Cardiac muscle cell (in vitro differentiated cells and primary cell): Measurements from ENCODE around the gene ADAM17. TPM values are rescaled to one million over a fixed set of nuclear protein-coding genes. Genes with fewer than 3 reads are reported as not detected.
A peak's percentile ranks its signal among the peaks of the same experiment; 100 is the strongest.

Experiments used
- DNase-seq, 2 donors: peaks; one replicate each; pipeline versions ENCODE4 v3.0.0 to v3.0.0-alpha.2; 2010 to 2017; ENCODE audit warnings: low read depth in 1 of 2, low spot score in 1 of 2
- H3K27ac ChIP-seq: fragments of 200-600 bp; sonication (generic); 2 replicates; pipeline ENCODE4 v1.5.1; 2016
- H3K27me3 ChIP-seq: fragments of 200-600 bp; sonication (generic); 2 replicates; pipeline ENCODE4 v1.6.0; 2016; ENCODE audit warnings: control low read depth
- H3K36me3 ChIP-seq: fragments of 200-600 bp; sonication (generic); 2 replicates; pipeline ENCODE4 v1.5.1; 2016; ENCODE audit warnings: control low read depth
- H3K4me1 ChIP-seq: fragments of 200-600 bp; sonication (generic); 2 replicates; pipeline ENCODE4 v1.8.1; 2017; ENCODE audit warnings: low read depth, mild to moderate bottlenecking, mixed run types
- H3K4me3 ChIP-seq: fragments of 200-600 bp; sonication (generic); 2 replicates; pipeline ENCODE4 v1.5.1; 2016; ENCODE audit warnings: mild to moderate bottlenecking
- H3K9me3 ChIP-seq: fragments of 200-600 bp; sonication (generic); 2 replicates; pipeline ENCODE4 v1.5.1; 2017; ENCODE audit warnings: low read depth, mild to moderate bottlenecking, control low read depth
- polyA plus RNA-seq: library from polyadenylated mRNA; unstranded; fragments of >200 nt; fragmentation: Nextera tagmentation; extraction: Ambion mirVana; gene quantifications from 2 replicates; pipeline ENCODE4 v1.2.1, GENCODE V29; 2016
- total RNA-seq: library from RNA; depleted of rRNA; stranded (reverse); fragments of >200 nt; gene quantifications from 2 replicates; pipeline ENCODE4 v1.2.3, GENCODE V29; 2016
- TF ChIP-seq, protein P1 (sequence below): IDR thresholded peaks from 2 replicates; pipeline ENCODE4 v1.5.1; 2012; ENCODE audit warnings: low read depth, mild to moderate bottlenecking, low read length

Gene ADAM17
- total and polyA plus RNA-seq, 2 experiments from 2014 or later = 23.9 to 32.0 TPM

DNA sequence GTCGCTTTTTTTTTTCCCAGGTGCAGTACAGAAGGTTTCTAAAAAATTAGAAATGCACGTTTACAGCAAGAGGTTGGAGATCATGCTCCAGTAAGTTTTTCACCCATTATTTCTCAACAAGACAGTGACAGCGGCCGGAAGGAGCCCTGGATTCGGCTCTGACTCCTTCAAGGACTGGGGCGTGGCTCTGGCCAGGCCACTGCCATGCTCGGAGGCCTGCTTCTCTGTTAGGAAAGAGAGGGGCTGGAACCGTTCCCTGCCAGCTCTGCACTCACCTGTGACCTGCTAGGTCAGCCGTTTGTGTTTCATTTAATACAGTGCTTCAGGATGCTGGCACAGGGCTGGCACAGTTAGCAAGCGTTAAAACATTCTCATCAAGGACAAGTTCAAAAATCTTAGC is 87.9 kb downstream of the ADAM17 start:
- TF ChIP-seq, protein P1, sequence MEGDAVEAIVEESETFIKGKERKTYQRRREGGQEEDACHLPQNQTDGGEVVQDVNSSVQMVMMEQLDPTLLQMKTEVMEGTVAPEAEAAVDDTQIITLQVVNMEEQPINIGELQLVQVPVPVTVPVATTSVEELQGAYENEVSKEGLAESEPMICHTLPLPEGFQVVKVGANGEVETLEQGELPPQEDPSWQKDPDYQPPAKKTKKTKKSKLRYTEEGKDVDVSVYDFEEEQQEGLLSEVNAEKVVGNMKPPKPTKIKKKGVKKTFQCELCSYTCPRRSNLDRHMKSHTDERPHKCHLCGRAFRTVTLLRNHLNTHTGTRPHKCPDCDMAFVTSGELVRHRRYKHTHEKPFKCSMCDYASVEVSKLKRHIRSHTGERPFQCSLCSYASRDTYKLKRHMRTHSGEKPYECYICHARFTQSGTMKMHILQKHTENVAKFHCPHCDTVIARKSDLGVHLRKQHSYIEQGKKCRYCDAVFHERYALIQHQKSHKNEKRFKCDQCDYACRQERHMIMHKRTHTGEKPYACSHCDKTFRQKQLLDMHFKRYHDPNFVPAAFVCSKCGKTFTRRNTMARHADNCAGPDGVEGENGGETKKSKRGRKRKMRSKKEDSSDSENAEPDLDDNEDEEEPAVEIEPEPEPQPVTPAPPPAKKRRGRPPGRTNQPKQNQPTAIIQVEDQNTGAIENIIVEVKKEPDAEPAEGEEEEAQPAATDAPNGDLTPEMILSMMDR = no peak
- Histone ChIP-seq H3K27me3 (no peaks in the 10 kb centered on the region), H3K36me3 (peaks cover 17% of the 10 kb centered on the region), H3K27ac (no peak overlapping the region), H3K4me3 (no peak overlapping the region), H3K4me1 (no peaks in the 10 kb centered on the region), H3K9me3 (no peaks in the 10 kb centered on the region)
- no peak for DNase-seq

DNA sequence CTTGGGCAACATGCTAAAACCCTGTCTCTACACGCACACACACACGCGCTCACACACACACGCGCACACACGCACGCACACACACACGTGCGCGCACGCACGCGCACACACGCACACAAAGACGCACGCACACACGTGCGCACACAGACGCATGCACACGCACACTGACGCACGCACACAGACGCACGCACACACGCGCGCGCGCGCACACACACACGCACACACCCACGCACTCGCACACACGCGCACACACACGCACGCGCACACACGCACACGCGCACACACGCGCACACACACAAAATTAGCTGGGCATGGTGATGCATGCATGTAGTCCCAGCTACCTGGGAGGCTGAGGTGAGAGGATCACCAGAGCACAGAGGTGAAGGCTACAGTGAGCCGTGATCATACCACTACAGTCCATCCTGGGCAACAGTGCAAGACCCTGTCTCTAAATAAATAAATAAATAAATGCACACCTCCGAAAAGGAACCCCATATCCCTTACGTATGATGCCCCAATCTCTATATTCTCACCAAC is 89.4 kb downstream of the ADAM17 start:
- peaks cover 11% of the 10 kb centered on the region for H3K36me3 ChIP-seq
- DNase-seq = no peak
- no peak overlapping the region for H3K4me3 ChIP-seq
- H3K9me3 ChIP-seq = no peaks in the 10 kb centered on the region
- H3K27me3 ChIP-seq = no peaks in the 10 kb centered on the region
- TF ChIP-seq, protein P1 = no peak
- H3K27ac ChIP-seq = no peak overlapping the region
- H3K4me1 ChIP-seq = no peaks in the 10 kb centered on the region

DNA sequence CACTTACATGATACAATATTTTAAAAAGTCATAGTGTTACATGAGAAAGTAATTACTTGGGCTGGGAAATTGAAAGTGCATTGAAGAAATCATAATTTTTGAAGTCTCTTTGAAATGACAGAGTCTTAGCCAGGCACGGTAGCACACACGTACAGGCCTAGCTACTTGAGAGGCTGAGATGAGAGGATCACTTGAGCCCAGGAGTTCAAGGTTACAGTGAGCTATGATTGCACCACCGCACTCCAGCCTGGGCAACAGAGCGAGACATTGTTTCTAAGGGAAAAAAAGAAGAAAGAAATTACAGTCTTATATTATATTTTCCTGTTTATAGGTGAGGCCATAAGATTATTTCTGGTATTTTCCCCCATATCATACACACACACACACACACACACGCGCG is 90.5 kb downstream of the ADAM17 start:
- TF ChIP-seq, protein P1 = no peak
- no peaks in the 10 kb centered on the region for H3K4me1 ChIP-seq
- DNase-seq = no peak
- peaks cover 8% of the 10 kb centered on the region for H3K36me3 ChIP-seq
- H3K27me3 ChIP-seq = no peaks in the 10 kb centered on the region
- no peak overlapping the region for H3K27ac ChIP-seq
- H3K9me3 ChIP-seq = no peaks in the 10 kb centered on the region
- H3K4me3 ChIP-seq = no peak overlapping the region

DNA sequence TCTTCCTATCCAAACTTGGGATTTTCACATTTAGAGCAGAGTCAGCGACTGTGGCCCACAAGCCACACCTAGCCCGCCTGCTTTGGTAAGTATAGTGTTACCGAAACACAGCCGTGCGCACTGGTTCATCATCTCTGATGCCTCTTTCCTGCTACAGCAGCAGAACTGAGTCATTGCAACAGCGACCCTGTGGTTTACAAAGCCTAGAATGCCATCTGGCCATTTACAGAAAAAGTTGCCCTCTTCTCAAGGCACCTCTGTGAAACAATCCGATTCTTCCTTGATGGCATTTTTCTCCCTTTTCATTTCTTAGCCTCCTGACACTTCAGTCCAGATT is 92.0 kb downstream of the ADAM17 start:
- Histone ChIP-seq H3K27me3 (no peaks in the 10 kb centered on the region), H3K4me1 (no peaks in the 10 kb centered on the region), H3K9me3 (no peaks in the 10 kb centered on the region), H3K27ac (peak overlapping the region; percentile 49), H3K36me3 (peaks cover 4% of the 10 kb centered on the region), H3K4me3 (no peak overlapping the region)
- no peak for DNase-seq
- TF ChIP-seq, protein P1 = no peak

DNA sequence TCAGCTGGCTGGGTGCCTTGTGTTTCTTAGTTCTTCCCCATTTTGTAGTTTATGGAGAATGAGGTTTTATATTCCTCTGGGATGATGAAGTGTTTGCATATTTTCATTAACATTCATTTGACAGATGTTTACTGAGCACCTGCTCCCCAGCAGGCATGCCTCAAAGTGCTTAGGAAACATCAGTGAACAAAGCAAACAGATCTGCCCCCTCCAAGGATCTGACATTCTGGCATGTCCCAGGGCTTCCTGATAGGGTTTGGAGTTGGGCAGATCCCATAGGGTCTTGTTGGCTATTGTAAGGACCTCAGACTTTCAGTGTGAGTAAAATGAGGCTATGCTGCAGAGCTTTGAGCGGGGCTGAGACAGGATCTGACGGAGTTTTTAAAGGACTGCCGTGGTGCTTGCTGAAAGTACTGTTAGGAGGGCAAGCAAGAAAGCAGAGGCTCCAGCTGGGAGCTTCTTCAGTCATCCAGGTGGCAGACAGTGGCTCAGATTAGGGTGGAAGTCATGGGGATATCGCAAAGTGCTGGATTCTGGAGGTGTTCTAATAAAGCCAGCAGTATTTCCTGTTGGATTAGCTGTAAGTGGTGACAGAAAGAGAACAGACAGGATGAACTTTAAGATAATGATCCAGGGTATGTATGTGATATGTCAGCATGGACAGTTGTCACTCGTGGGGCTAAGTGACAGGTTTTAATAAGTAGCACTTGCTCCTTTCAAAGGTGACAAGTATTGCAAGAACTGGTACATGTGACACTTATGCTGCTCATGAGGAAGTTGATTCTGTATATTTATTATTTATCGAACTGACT is 92.5 kb downstream of the ADAM17 start:
- H3K4me3 ChIP-seq = no peak overlapping the region
- peaks cover 4% of the 10 kb centered on the region for H3K36me3 ChIP-seq
- no peaks in the 10 kb centered on the region for H3K9me3 ChIP-seq
- no peaks in the 10 kb centered on the region for H3K4me1 ChIP-seq
- no peak for DNase-seq
- peak overlapping the region; percentile 49 for H3K27ac ChIP-seq
- TF ChIP-seq, protein P1 = no peak
- no peaks in the 10 kb centered on the region for H3K27me3 ChIP-seq
